Glutamatergic neuron (in vitro differentiated cells): Measurements from ENCODE around the gene RTN4IP1. TPM values are rescaled to one million over a fixed set of nuclear protein-coding genes. Genes with fewer than 3 reads are reported as not detected.

Experiments used
- DNase-seq: peaks from one replicate; pipeline ENCODE4 v3.0.0; 2022
- H3K27ac Mint-ChIP-seq: one replicate; pipeline ENCODE4 v1.8.0; 2020; ENCODE audit warnings: mild to moderate bottlenecking, mixed read lengths, inconsistent platforms; ENCODE audit not compliant: unreplicated experiment
- H3K27me3 Mint-ChIP-seq: one replicate; pipeline ENCODE4 v1.8.0; 2020; ENCODE audit warnings: mild to moderate bottlenecking, moderate library complexity, mixed read lengths, inconsistent platforms; ENCODE audit not compliant: unreplicated experiment
- H3K36me3 Mint-ChIP-seq: one replicate; pipeline ENCODE4 v1.8.0; 2020; ENCODE audit warnings: mild to moderate bottlenecking, mixed read lengths, inconsistent platforms; ENCODE audit not compliant: unreplicated experiment
- H3K4me1 Mint-ChIP-seq: one replicate; pipeline ENCODE4 v1.8.0; 2020; ENCODE audit warnings: mild to moderate bottlenecking, low read depth, mixed read lengths, inconsistent platforms; ENCODE audit not compliant: unreplicated experiment
- H3K4me3 Mint-ChIP-seq: one replicate; pipeline ENCODE4 v1.8.0; 2020; ENCODE audit warnings: mild to moderate bottlenecking, mixed read lengths, inconsistent platforms; ENCODE audit not compliant: unreplicated experiment
- H3K9me3 Mint-ChIP-seq: one replicate; pipeline ENCODE4 v1.8.0; 2020; ENCODE audit warnings: mild to moderate bottlenecking, moderate library complexity, mixed read lengths, inconsistent platforms; ENCODE audit not compliant: unreplicated experiment
- CTCF ChIP-seq: fragments of 200-600 bp; sonication (generic); IDR thresholded peaks from one replicate; pipeline ENCODE4 v1.5.0; 2021; ENCODE audit not compliant: partially characterized antibody, unreplicated experiment
- total RNA-seq: library from RNA; stranded (reverse); fragmentation: NEBNext Ultra II Directional; extraction: Animal tissue kit (Norgen Biotek cat#: 25700); gene quantifications from one replicate; pipeline ENCODE4 v1.2.1, GENCODE V29; 2021; ENCODE audit not compliant: unreplicated experiment

The RTN4IP1 gene
- total RNA-seq, 1 donor from 2014 or later = 4.7 TPM

GRCh38 chr6:106637717-106638341 is 8.5 kb upstream of the RTN4IP1 start:
- Mint-ChIP-seq H3K4me3 (no peak overlapping the region), H3K9me3 (no peaks in the 10 kb centered on the region), H3K27ac (no peak overlapping the region), H3K36me3 (no peaks in the 10 kb centered on the region), H3K4me1 (peaks cover 4% of the 10 kb centered on the region), H3K27me3 (no peaks in the 10 kb centered on the region)
- DNase-seq = no peak
- no peak for TF ChIP-seq CTCF

GRCh38 chr6:106637051-106637716 is 7.9 kb upstream of the RTN4IP1 start:
- Mint-ChIP-seq H3K9me3 (no peaks in the 10 kb centered on the region), H3K4me3 (no peak overlapping the region), H3K27ac (no peak overlapping the region), H3K27me3 (no peaks in the 10 kb centered on the region), H3K4me1 (peaks cover 4% of the 10 kb centered on the region), H3K36me3 (no peaks in the 10 kb centered on the region)
- no peak for TF ChIP-seq CTCF
- no peak for DNase-seq

GRCh38 chr6:106634565-106634964 is 5.3 kb upstream of the RTN4IP1 start:
- Mint-ChIP-seq H3K4me3 (no peak overlapping the region), H3K27me3 (no peaks in the 10 kb centered on the region), H3K4me1 (peaks cover 8% of the 10 kb centered on the region), H3K9me3 (no peaks in the 10 kb centered on the region), H3K27ac (no peak overlapping the region), H3K36me3 (no peaks in the 10 kb centered on the region)
- no peak for TF ChIP-seq CTCF
- no peak for DNase-seq

GRCh38 chr6:106631346-106631745 is 2.0 kb upstream of the RTN4IP1 start:
- no peaks in the 10 kb centered on the region for H3K9me3 Mint-ChIP-seq
- H3K27me3 Mint-ChIP-seq = no peaks in the 10 kb centered on the region
- H3K27ac Mint-ChIP-seq = no peak overlapping the region
- no peak for DNase-seq
- TF ChIP-seq CTCF = no peak
- H3K36me3 Mint-ChIP-seq = no peaks in the 10 kb centered on the region
- H3K4me3 Mint-ChIP-seq = no peak overlapping the region
- H3K4me1 Mint-ChIP-seq = peaks cover 5% of the 10 kb centered on the region

- no peak overlapping the region for H3K27ac Mint-ChIP-seq
- no peak for TF ChIP-seq CTCF
- no peak for DNase-seq
- H3K4me3 Mint-ChIP-seq = peak overlapping the region; percentile 94
- H3K36me3 Mint-ChIP-seq = no peaks in the 10 kb centered on the region
- H3K4me1 Mint-ChIP-seq = peaks cover 5% of the 10 kb centered on the region
- H3K27me3 Mint-ChIP-seq = no peaks in the 10 kb centered on the region
- no peaks in the 10 kb centered on the region for H3K9me3 Mint-ChIP-seq
These were observed 1.1 kb upstream of the RTN4IP1 start for GRCh38 chr6:106630366-106630765.
